COLO668 (cell line): ENCODE data around the gene CGA.
A peak's percentile ranks its signal among the peaks of the same experiment; 100 is the strongest.

Source experiments
- DNase-seq: peaks from one replicate; lab custom pipeline; 2025; ENCODE audit not compliant: unreplicated experiment; lab: John Stamatoyannopoulos, UW

CGA gene

GRCh38 chr6:87089135-87089534 is 5.8 kb downstream of the CGA start:
- DNase-seq = no peak

GRCh38 chr6:87088076-87088475 is 6.8 kb downstream of the CGA start:
- no peak for DNase-seq

- DNase-seq = no peak
These were observed 12.7 kb downstream of the CGA start for GRCh38 chr6:87082160-87082721.

GRCh38 chr6:87078983-87079616 is 15.8 kb downstream of the CGA start:
- DNase-seq = peak; percentile 57

- no peak for DNase-seq
These were observed 19.7 kb downstream of the CGA start for GRCh38 chr6:87075168-87075567.

GRCh38 chr6:87074101-87074621 is 20.7 kb downstream of the CGA start:
- DNase-seq = peak; percentile 21

GRCh38 chr6:87071683-87072082 is 23.2 kb downstream of the CGA start:
- DNase-seq = no peak

GRCh38 chr6:87070741-87071140 is 24.2 kb downstream of the CGA start:
- no peak for DNase-seq

- no peak for DNase-seq
These were observed 26.1 kb downstream of the CGA start for GRCh38 chr6:87068795-87069194.

- DNase-seq = peak; percentile 23
These were observed 28.2 kb downstream of the CGA start for GRCh38 chr6:87066449-87067333.

- DNase-seq = no peak
These were observed 29.8 kb downstream of the CGA start for GRCh38 chr6:87065117-87065516.

- DNase-seq = no peak
These were observed 35.0 kb downstream of the CGA start for GRCh38 chr6:87059943-87060342.

- no peak for DNase-seq
These were observed 40.6 kb downstream of the CGA start for GRCh38 chr6:87054143-87054833.

- no peak for DNase-seq
These were observed 41.6 kb downstream of the CGA start for GRCh38 chr6:87053312-87053711.

GRCh38 chr6:87049779-87050178 is 45.1 kb downstream of the CGA start:
- DNase-seq = no peak

- DNase-seq = no peak
These were observed 49.3 kb downstream of the CGA start for GRCh38 chr6:87045521-87046075.

- DNase-seq = no peak
These were observed 54.2 kb downstream of the CGA start for GRCh38 chr6:87040729-87041128.
